ENCODE data around the gene TNP1.

The TNP1 gene

DNA sequence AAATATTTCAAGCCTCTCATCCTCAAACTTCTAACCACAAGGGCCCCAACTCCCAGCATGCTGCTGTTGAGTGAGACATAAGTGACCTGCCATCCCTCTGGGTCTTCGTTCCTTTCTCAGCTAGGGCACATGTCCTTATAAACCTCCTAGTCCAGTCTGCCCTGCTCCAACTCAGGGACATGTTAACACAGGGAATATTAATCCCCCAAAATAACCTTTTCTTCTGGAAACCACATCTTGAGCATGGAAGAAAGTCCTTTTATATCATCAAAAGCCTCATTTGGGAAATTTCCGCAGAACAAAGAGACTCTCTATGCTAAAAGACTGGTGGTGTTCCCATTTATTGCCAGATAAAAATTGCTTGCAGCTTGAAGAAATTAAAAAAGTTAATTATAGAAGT, 14.4 kb downstream of the TNP1 start:
- no peaks in the 10 kb centered on the region for H3K36me3 ChIP-seq (replicated peaks in 1 of 2; ENCODE audit: control insufficient read depth in 2 of 2, insufficient read depth in 2 of 2, low read length in 2 of 2)
- no peak overlapping the region for H2BK5ac ChIP-seq (ENCODE audit: low read length)
- H3K4me1 ChIP-seq (ENCODE audit: control insufficient read depth in 2 of 2, insufficient read depth in 1 of 2, low read depth in 1 of 2, low read length in 2 of 2): peaks cover 5% of the 10 kb centered on the region in 2 donors
- H3K9ac ChIP-seq (ENCODE audit: low read depth, low read length, poor library complexity): no peak overlapping the region
- H2AK5ac ChIP-seq (ENCODE audit: low read depth, low read length): no peak overlapping the region
- H3K18ac ChIP-seq (ENCODE audit: low read length): no peak overlapping the region
- H3K9me3 ChIP-seq (replicated peaks in 1 of 2; ENCODE audit: control insufficient read depth in 2 of 2, insufficient read depth in 1 of 2, low read depth in 1 of 2, low read length in 2 of 2): peaks cover 0 to 10% of the 10 kb centered on the region in 2 donors
- no peak overlapping the region for H4K91ac ChIP-seq (ENCODE audit: low read depth, low read length, poor library complexity)
- H3K27ac ChIP-seq (replicated peaks; ENCODE audit: low read length): no peak overlapping the region
- no peak overlapping the region for H3K4me3 ChIP-seq (ENCODE audit: low read length in 2 of 2)
- no peak overlapping the region for H2BK120ac ChIP-seq (ENCODE audit: low read depth, low read length)
- no peaks in the 10 kb centered on the region for H3K79me1 ChIP-seq (ENCODE audit: low read depth, low read length)
- DNase-seq (ENCODE audit: low spot score): no peak
- H2BK12ac ChIP-seq (ENCODE audit: low read length): no peak overlapping the region
- no peak overlapping the region for H2BK15ac ChIP-seq (ENCODE audit: low read length)
- no CpG with 5 or more reads among the region's 2 CpGs for WGBS, 2 donors (ENCODE audit: extremely low coverage in 2 of 2, insufficient read length in 2 of 2, insufficient replicate concordance in 1 of 2)
- H3K27me3 ChIP-seq (ENCODE audit: control insufficient read depth in 3 of 3, insufficient read depth in 3 of 3, low read depth in 1 of 3, low read length in 3 of 3): no peaks in the 10 kb centered on the region
- H2AFZ ChIP-seq (ENCODE audit: low read length): no peak overlapping the region
- no peak overlapping the region for H3K4ac ChIP-seq (ENCODE audit: low read length)
- no peak overlapping the region for H3K23ac ChIP-seq (ENCODE audit: low read depth, low read length, poor library complexity)
- no peak overlapping the region for H3K14ac ChIP-seq (ENCODE audit: low read length)
- H4K8ac ChIP-seq (ENCODE audit: low read depth, low read length): no peak overlapping the region
- H3K4me2 ChIP-seq (ENCODE audit: insufficient read depth, low read length, poor library complexity, severe bottlenecking): no peak overlapping the region

DNA sequence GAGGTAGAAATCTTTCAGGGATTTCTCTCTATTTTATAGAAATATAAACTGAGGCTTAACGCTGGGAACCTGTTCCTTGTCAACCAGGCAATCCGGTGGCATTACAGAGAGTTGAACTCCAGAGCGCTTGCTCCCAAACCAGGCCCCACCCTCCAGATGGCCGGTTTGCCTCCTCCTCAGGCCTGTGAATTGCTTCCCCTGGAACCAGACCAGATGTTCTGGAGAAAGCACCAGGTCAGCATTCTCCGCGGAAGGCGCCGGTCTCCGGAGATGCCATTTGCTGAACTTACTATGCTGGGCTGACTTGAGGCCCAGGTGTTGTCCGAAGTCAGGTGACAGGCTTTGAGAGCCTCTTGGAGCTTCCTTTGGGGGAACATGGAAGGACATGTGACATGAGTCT, 17.2 kb downstream of the TNP1 start:
- Histone ChIP-seq H3K79me1 (ENCODE audit: low read depth, low read length) (no peaks in the 10 kb centered on the region), H2BK15ac (ENCODE audit: low read length) (no peak overlapping the region), H3K27ac (replicated peaks; ENCODE audit: low read length) (no peak overlapping the region), H2AFZ (ENCODE audit: low read length) (peak overlapping the region; percentile 30), H4K91ac (ENCODE audit: low read depth, low read length, poor library complexity) (no peak overlapping the region), H3K4me1 (ENCODE audit: control insufficient read depth in 2 of 2, insufficient read depth in 1 of 2, low read depth in 1 of 2, low read length in 2 of 2) (peaks cover 5% of the 10 kb centered on the region in 2 donors), H3K27me3 (ENCODE audit: control insufficient read depth in 3 of 3, insufficient read depth in 3 of 3, low read depth in 1 of 3, low read length in 3 of 3) (no peaks in the 10 kb centered on the region), H2BK120ac (ENCODE audit: low read depth, low read length) (no peak overlapping the region), H3K18ac (ENCODE audit: low read length) (no peak overlapping the region), H3K14ac (ENCODE audit: low read length) (no peak overlapping the region), H3K9me3 (replicated peaks in 1 of 2; ENCODE audit: control insufficient read depth in 2 of 2, insufficient read depth in 1 of 2, low read depth in 1 of 2, low read length in 2 of 2) (peaks cover 0 to 10% of the 10 kb centered on the region in 2 donors), H4K8ac (ENCODE audit: low read depth, low read length) (no peak overlapping the region), H2BK12ac (ENCODE audit: low read length) (no peak overlapping the region), H3K4ac (ENCODE audit: low read length) (no peak overlapping the region), H3K23ac (ENCODE audit: low read depth, low read length, poor library complexity) (no peak overlapping the region), H3K4me2 (ENCODE audit: insufficient read depth, low read length, poor library complexity, severe bottlenecking) (no peak overlapping the region), H3K9ac (ENCODE audit: low read depth, low read length, poor library complexity) (no peak overlapping the region), H2BK5ac (ENCODE audit: low read length) (no peak overlapping the region), H2AK5ac (ENCODE audit: low read depth, low read length) (no peak overlapping the region), H3K36me3 (replicated peaks in 1 of 2; ENCODE audit: control insufficient read depth in 2 of 2, insufficient read depth in 2 of 2, low read length in 2 of 2) (no peaks in the 10 kb centered on the region), H3K4me3 (ENCODE audit: low read length in 2 of 2) (no peak overlapping the region)
- no peak for DNase-seq (ENCODE audit: low spot score)
- no CpG with 5 or more reads among the region's 10 CpGs for WGBS, 2 donors (ENCODE audit: extremely low coverage in 2 of 2, insufficient read length in 2 of 2, insufficient replicate concordance in 1 of 2)

DNA sequence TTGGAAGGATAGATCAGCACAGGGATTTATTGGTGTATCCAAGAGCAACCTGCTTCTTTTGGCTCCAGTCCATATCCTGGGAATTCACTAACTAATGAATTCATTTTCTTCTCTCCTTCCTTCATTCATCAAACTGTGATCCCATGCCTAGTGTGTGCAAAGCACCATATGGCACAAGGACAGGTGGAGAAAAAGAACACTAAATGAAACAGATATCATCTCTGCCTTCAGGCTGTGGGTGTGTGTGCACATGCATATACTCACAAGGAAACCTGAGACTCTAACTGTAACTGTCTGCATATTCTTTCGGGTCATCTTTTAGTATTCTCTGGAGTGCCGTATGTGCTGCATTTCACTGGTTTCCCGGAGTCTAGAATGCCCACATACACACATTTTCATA, 20.2 kb downstream of the TNP1 start:
- H3K9ac ChIP-seq (ENCODE audit: low read depth, low read length, poor library complexity): no peak overlapping the region
- H3K27me3 ChIP-seq (ENCODE audit: control insufficient read depth in 3 of 3, insufficient read depth in 3 of 3, low read depth in 1 of 3, low read length in 3 of 3): no peaks in the 10 kb centered on the region
- no peak overlapping the region for H3K27ac ChIP-seq (replicated peaks; ENCODE audit: low read length)
- H3K36me3 ChIP-seq (replicated peaks in 1 of 2; ENCODE audit: control insufficient read depth in 2 of 2, insufficient read depth in 2 of 2, low read length in 2 of 2): no peaks in the 10 kb centered on the region
- no peak overlapping the region for H4K91ac ChIP-seq (ENCODE audit: low read depth, low read length, poor library complexity)
- no peak overlapping the region for H2AK5ac ChIP-seq (ENCODE audit: low read depth, low read length)
- no peak overlapping the region for H2BK120ac ChIP-seq (ENCODE audit: low read depth, low read length)
- no peaks in the 10 kb centered on the region for H3K79me1 ChIP-seq (ENCODE audit: low read depth, low read length)
- DNase-seq (ENCODE audit: low spot score): no peak
- no CpG with 5 or more reads among the region's 3 CpGs for WGBS, 2 donors (ENCODE audit: extremely low coverage in 2 of 2, insufficient read length in 2 of 2, insufficient replicate concordance in 1 of 2)
- H4K8ac ChIP-seq (ENCODE audit: low read depth, low read length): no peak overlapping the region
- no peak overlapping the region for H2BK12ac ChIP-seq (ENCODE audit: low read length)
- no peak overlapping the region for H2BK5ac ChIP-seq (ENCODE audit: low read length)
- H3K4ac ChIP-seq (ENCODE audit: low read length): no peak overlapping the region
- H3K18ac ChIP-seq (ENCODE audit: low read length): peak overlapping the region; percentile 11
- H2BK15ac ChIP-seq (ENCODE audit: low read length): no peak overlapping the region
- H3K23ac ChIP-seq (ENCODE audit: low read depth, low read length, poor library complexity): no peak overlapping the region
- H3K14ac ChIP-seq (ENCODE audit: low read length): no peak overlapping the region
- no peak overlapping the region for H3K4me3 ChIP-seq (ENCODE audit: low read length in 2 of 2)
- H3K4me1 ChIP-seq (ENCODE audit: control insufficient read depth in 2 of 2, insufficient read depth in 1 of 2, low read depth in 1 of 2, low read length in 2 of 2): peaks cover 5 to 7% of the 10 kb centered on the region in 2 donors
- H3K9me3 ChIP-seq (replicated peaks in 1 of 2; ENCODE audit: control insufficient read depth in 2 of 2, insufficient read depth in 1 of 2, low read depth in 1 of 2, low read length in 2 of 2): peaks cover 0 to 8% of the 10 kb centered on the region in 2 donors
- H3K4me2 ChIP-seq (ENCODE audit: insufficient read depth, low read length, poor library complexity, severe bottlenecking): no peak overlapping the region
- no peak overlapping the region for H2AFZ ChIP-seq (ENCODE audit: low read length)

DNA sequence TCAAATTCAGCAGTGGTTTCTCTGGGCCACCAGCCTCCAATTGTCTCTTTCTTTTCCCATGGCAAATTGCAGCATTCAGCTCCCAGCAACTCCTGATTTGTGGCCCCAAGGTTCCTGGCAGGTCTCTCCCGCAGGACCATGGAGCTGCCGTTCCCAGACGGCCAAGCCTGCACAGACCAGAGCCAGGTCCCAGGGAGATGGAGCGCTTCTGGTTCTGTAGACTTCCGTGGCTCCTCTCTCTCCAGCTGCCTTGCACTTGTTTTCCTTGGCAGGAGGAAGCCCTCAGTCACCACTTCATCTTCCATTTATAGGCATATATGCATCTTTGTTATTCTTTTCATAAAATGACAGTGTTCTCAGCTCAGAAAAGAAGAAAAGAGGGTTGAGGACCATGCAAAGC, 21.7 kb downstream of the TNP1 start:
- Histone ChIP-seq H3K4me1 (ENCODE audit: control insufficient read depth in 2 of 2, insufficient read depth in 1 of 2, low read depth in 1 of 2, low read length in 2 of 2) (peaks cover 5 to 7% of the 10 kb centered on the region in 2 donors), H4K91ac (ENCODE audit: low read depth, low read length, poor library complexity) (no peak overlapping the region), H2AFZ (ENCODE audit: low read length) (peak overlapping the region; percentile 30), H3K18ac (ENCODE audit: low read length) (no peak overlapping the region), H3K23ac (ENCODE audit: low read depth, low read length, poor library complexity) (no peak overlapping the region), H3K27ac (replicated peaks; ENCODE audit: low read length) (no peak overlapping the region), H2BK120ac (ENCODE audit: low read depth, low read length) (no peak overlapping the region), H3K4me2 (ENCODE audit: insufficient read depth, low read length, poor library complexity, severe bottlenecking) (no peak overlapping the region), H3K36me3 (replicated peaks in 1 of 2; ENCODE audit: control insufficient read depth in 2 of 2, insufficient read depth in 2 of 2, low read length in 2 of 2) (no peaks in the 10 kb centered on the region), H3K27me3 (ENCODE audit: control insufficient read depth in 3 of 3, insufficient read depth in 3 of 3, low read depth in 1 of 3, low read length in 3 of 3) (no peaks in the 10 kb centered on the region), H2BK5ac (ENCODE audit: low read length) (no peak overlapping the region), H2AK5ac (ENCODE audit: low read depth, low read length) (no peak overlapping the region), H2BK12ac (ENCODE audit: low read length) (no peak overlapping the region), H3K79me1 (ENCODE audit: low read depth, low read length) (no peaks in the 10 kb centered on the region), H3K4me3 (ENCODE audit: low read length in 2 of 2) (no peak overlapping the region), H3K4ac (ENCODE audit: low read length) (no peak overlapping the region), H3K14ac (ENCODE audit: low read length) (no peak overlapping the region), H4K8ac (ENCODE audit: low read depth, low read length) (no peak overlapping the region), H2BK15ac (ENCODE audit: low read length) (no peak overlapping the region), H3K9me3 (replicated peaks in 1 of 2; ENCODE audit: control insufficient read depth in 2 of 2, insufficient read depth in 1 of 2, low read depth in 1 of 2, low read length in 2 of 2) (peaks cover 0 to 4% of the 10 kb centered on the region in 2 donors), H3K9ac (ENCODE audit: low read depth, low read length, poor library complexity) (no peak overlapping the region)
- DNase-seq (ENCODE audit: low spot score): no peak
- WGBS, 2 donors (ENCODE audit: extremely low coverage in 2 of 2, insufficient read length in 2 of 2, insufficient replicate concordance in 1 of 2): no CpG with 5 or more reads among the region's 5 CpGs

Measured in neuronal stem cell (in vitro differentiated cells).